Measurements from ENCODE around the gene REXO4. TPM values are rescaled to one million over a fixed set of nuclear protein-coding genes. Genes with fewer than 3 reads are reported as not detected.

REXO4 gene
- total and polyA plus RNA-seq, 9 of the 15 experiments (the other 6 are each of a cell fraction or from before 2014, with no cell fraction given), result 3.4 to 72.9 (median 31.1) TPM

- intact Hi-C loops (cut with micrococcal nuclease), result no loop called here
- TSS peak; percentile 44 for BruUV-seq (replicated peaks)
- peak overlapping the region; percentile 88 for H3K4me2 ChIP-seq (ENCODE audit: insufficient read depth, low read length)
- peak overlapping the region; percentile 97 for H3K27ac ChIP-seq (ENCODE audit: extremely low read depth, low read depth, low read length)
- peak overlapping the region; percentile 87 for H3K4me3 ChIP-seq
- DNase-seq (ENCODE audit: extremely low read depth in 1 of 4, low spot score in 3 of 4) (peak in 1 of 4 experiments; percentile 46), ATAC-seq (no peak), FAIRE-seq (peak; percentile 69)
- no peak overlapping the region for H2AFZ ChIP-seq (ENCODE audit: low read depth, low read length)
- CTCF ChIA-PET (ENCODE audit: low intra/inter-chr PET ratio), result no interaction called here
- POLR2A ChIA-PET, result interaction anchor here (0.5 to 8.5 kb wide), 9 partner anchors 10 to 627 kb away, joined by 3 to 109 read pairs (median 5); partner anchors contain the start of genes MED22, RPL7A, SURF1 and SURF2
- peaks cover 41% of the 10 kb centered on the region for H4K20me1 ChIP-seq (replicated peaks; ENCODE audit: control insufficient read depth, insufficient read depth, low read length)
- peaks cover 45% of the 10 kb centered on the region for H3K36me3 ChIP-seq (ENCODE audit: control insufficient read depth, insufficient read depth, low read length)
- H3K79me2 ChIP-seq (ENCODE audit: control insufficient read depth, insufficient read depth, low read length), result peaks cover 70% of the 10 kb centered on the region
- H3K9me3 ChIP-seq (replicated peaks; ENCODE audit: control insufficient read depth, insufficient read depth, low read depth, low read length), result no peaks in the 10 kb centered on the region
- H3K4me1 ChIP-seq (replicated peaks in 1 of 2; ENCODE audit: control insufficient read depth in 2 of 2, insufficient read depth in 2 of 2, low read length in 2 of 2), result peaks cover 43 to 51% of the 10 kb centered on the region in 2 experiments; a peak in 4 of 5 replicates
- H3K9ac ChIP-seq (ENCODE audit: insufficient read depth in 1 of 2, low read depth in 2 of 2, low read length in 2 of 2), result peak overlapping the region; percentile 97
- in situ Hi-C loops (cut with MboI), result no loop called here
- no peaks in the 10 kb centered on the region for H3K27me3 ChIP-seq (ENCODE audit: control insufficient read depth in 2 of 2, insufficient read depth in 2 of 2, low read length in 2 of 2)
- H3K9me1 ChIP-seq (ENCODE audit: control insufficient read depth, insufficient read depth, low read length), result peaks cover 23% of the 10 kb centered on the region
- 0% methylated on average over 12 of the region's 12 CpGs for WGBS (ENCODE audit: insufficient coverage, low coverage, missing lambda C conversion rate)
- TF ChIP-seq ZNF354B (CRISPR knock-in tag; IDR thresholded peaks at IDR 0.05) (no peak), ZNF57 (CRISPR knock-in tag; IDR thresholded peaks at IDR 0.05) (no peak), HMG20A (CRISPR knock-in tag; conservative IDR thresholded peaks at IDR 0.05) (no peak), JUND (IDR thresholded peaks at IDR 0.05; ENCODE audit: borderline replicate concordance, low read depth, low read length) (peak; percentile 46; the same call in 1 of the 2 replicates), JUND (tag; IDR thresholded peaks at IDR 0.05; ENCODE audit: borderline replicate concordance, low read depth, low read length) (no peak; the same call in 2 of the 3 replicates), CUX1 (CRISPR knock-in tag; IDR thresholded peaks at IDR 0.05) (0 out of 2 replicates have a peak, but pooled peaks have one; percentile 33), ZFP30 (CRISPR knock-in tag; IDR thresholded peaks at IDR 0.05; ENCODE audit: borderline replicate concordance) (no peak), FOXA3 (CRISPR knock-in tag; conservative IDR thresholded peaks at IDR 0.05 in 1 of 2, IDR thresholded peaks at IDR 0.05 in 1 of 2) (no peak), ZNF384 (IDR thresholded peaks at IDR 0.05; ENCODE audit: low read depth, low read length) (peak; percentile 69), MEF2A (IDR thresholded peaks at IDR 0.05; ENCODE audit: control insufficient read depth, low read depth, low read length) (no peak), SMARCC2 (IDR thresholded peaks at IDR 0.05; ENCODE audit: low read depth) (no peak), TBL1XR1 (IDR thresholded peaks at IDR 0.05; ENCODE audit: low read length in 2 of 2) (no peak), HNRNPL (IDR thresholded peaks at IDR 0.05; ENCODE audit: low read depth, low read length) (no peak), GTF2A2 (tag; IDR thresholded peaks at IDR 0.05) (no peak), ZNF12 (CRISPR knock-in tag; IDR thresholded peaks at IDR 0.05) (no peak), MXI1 (IDR thresholded peaks at IDR 0.05; ENCODE audit: low read depth, low read length) (no peak), ZNF551 (CRISPR knock-in tag; IDR thresholded peaks at IDR 0.05) (no peak), BRCA1 (IDR thresholded peaks at IDR 0.05) (no peak), BRCA1 (CRISPR knock-in tag; IDR thresholded peaks at IDR 0.05) (no peak)
These were observed 43.1 kb downstream of the REXO4 start for GRCh38 chr9:133374612-133375115.
